OCI-LY3 (cell line): Measurements from ENCODE around the gene FXYD5.

ENCODE experiments used
- EZH2phosphoT487 ChIP-seq: fragments of 200-600 bp; shearing (Covaris generic); IDR thresholded peaks from 2 replicates; pipeline ENCODE4 v1.6.1; 2018; ENCODE audit warnings: antibody characterized with exemption, mixed run types, low read depth
- TF ChIP-seq, protein P1 (sequence below): fragments of 200-600, 300-600 bp; sonication (generic); IDR thresholded peaks from 2 replicates; pipeline ENCODE4 v1.5.1; 2014; ENCODE audit warnings: antibody characterized with exemption, low read length, low read depth

DNA sequence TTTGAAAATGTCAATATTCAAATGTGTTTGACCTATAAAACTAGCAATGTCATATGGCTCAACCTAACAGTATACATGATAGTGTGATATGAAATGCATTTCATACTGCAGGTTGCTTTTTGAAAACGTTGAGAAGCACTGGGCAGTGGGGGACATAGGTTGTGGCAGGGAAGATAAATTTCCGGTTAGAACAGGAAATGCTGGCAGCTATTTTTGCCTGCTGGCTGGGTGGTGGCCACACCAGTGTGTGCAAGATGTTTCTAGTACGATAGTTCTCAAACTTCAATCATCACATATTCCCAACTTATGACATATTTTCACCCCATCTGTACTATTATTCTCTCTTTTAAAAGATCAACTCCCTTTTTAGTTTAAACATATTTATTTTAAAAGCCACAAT lies 17.2 kb downstream of the FXYD5 start:
- TF ChIP-seq, protein P1, sequence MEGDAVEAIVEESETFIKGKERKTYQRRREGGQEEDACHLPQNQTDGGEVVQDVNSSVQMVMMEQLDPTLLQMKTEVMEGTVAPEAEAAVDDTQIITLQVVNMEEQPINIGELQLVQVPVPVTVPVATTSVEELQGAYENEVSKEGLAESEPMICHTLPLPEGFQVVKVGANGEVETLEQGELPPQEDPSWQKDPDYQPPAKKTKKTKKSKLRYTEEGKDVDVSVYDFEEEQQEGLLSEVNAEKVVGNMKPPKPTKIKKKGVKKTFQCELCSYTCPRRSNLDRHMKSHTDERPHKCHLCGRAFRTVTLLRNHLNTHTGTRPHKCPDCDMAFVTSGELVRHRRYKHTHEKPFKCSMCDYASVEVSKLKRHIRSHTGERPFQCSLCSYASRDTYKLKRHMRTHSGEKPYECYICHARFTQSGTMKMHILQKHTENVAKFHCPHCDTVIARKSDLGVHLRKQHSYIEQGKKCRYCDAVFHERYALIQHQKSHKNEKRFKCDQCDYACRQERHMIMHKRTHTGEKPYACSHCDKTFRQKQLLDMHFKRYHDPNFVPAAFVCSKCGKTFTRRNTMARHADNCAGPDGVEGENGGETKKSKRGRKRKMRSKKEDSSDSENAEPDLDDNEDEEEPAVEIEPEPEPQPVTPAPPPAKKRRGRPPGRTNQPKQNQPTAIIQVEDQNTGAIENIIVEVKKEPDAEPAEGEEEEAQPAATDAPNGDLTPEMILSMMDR = no peak
- no peak for TF ChIP-seq EZH2phosphoT487
